ENCODE measurements around the gene HAGH. TPM values are rescaled to one million over a fixed set of nuclear protein-coding genes. Genes with fewer than 3 reads are reported as not detected.

Gene HAGH
- total and polyA plus RNA-seq, 9 of the 15 experiments (the other 6 are each of a cell fraction or from before 2014, with no cell fraction given), result 0.46 to 35.1 (median 16.8) TPM

- no peak for TF ChIP-seq ZBTB9 (CRISPR knock-in tag; IDR thresholded peaks at IDR 0.05)
- peak in 1 of 2 experiments; percentile 83; a peak in 2 of 4 replicates for TF ChIP-seq ZMIZ1 (IDR thresholded peaks at IDR 0.05; ENCODE audit: low read depth in 2 of 2, low read length in 2 of 2)
- peak; percentile 83 to 97; a peak in 3 of 4 replicates for TF ChIP-seq RCOR1 (IDR thresholded peaks at IDR 0.05; ENCODE audit: borderline replicate concordance in 1 of 2, low read depth in 2 of 2, low read length in 2 of 2)
- TF ChIP-seq ZNF224 (CRISPR knock-in tag; IDR thresholded peaks at IDR 0.05), result no peak
- TF ChIP-seq GMEB1 (CRISPR knock-in tag; IDR thresholded peaks at IDR 0.05), result 0 out of 2 replicates have a peak, but pooled peaks have one; percentile 10
- no peak for TF ChIP-seq SP2 (IDR thresholded peaks at IDR 0.05; ENCODE audit: extremely low read depth, low read depth, low read length, poor library complexity, severe bottlenecking)
- TF ChIP-seq SIX5 (IDR thresholded peaks at IDR 0.05; ENCODE audit: borderline replicate concordance in 1 of 2, insufficient read depth in 1 of 2, low read depth in 1 of 2, low read length in 2 of 2), result no peak
- no peak for TF ChIP-seq ZNF239 (CRISPR knock-in tag; IDR thresholded peaks at IDR 0.05)
- peak; percentile 89 for TF ChIP-seq ZNF766 (CRISPR knock-in tag; conservative IDR thresholded peaks at IDR 0.05)
- no peak for TF ChIP-seq PYGO2 (tag; IDR thresholded peaks at IDR 0.05)
- no peak for TF ChIP-seq CHD1 (IDR thresholded peaks at IDR 0.05; ENCODE audit: low read length)
- no peak for TF ChIP-seq SNRNP70 (optimal IDR thresholded peaks at IDR 0.05; ENCODE audit: low read depth, low read length)
- peak; percentile 79; the same call in 1 of the 2 replicates for TF ChIP-seq CBFB (CRISPR knock-in tag; IDR thresholded peaks at IDR 0.05)
- TF ChIP-seq CAMTA2 (CRISPR knock-in tag; conservative IDR thresholded peaks at IDR 0.05), result no peak
- TF ChIP-seq ZNF217 (CRISPR knock-in tag; IDR thresholded peaks at IDR 0.05), result no peak
- TF ChIP-seq PHF20 (IDR thresholded peaks at IDR 0.05; ENCODE audit: partially characterized antibody), result no peak
- TF ChIP-seq NCOR1 (IDR thresholded peaks at IDR 0.05), result peak; percentile 98
Observed at GRCh38 chr16:1832838-1833454, 6.3 kb upstream of the HAGH start (continued).

Measured in K562 (cell line).